Sigmoid colon (tissue), 7 donors: ENCODE results near the gene CACNA1G. TPM values are rescaled to one million over a fixed set of nuclear protein-coding genes. Genes with fewer than 3 reads are reported as not detected.

Experiments
- DNase-seq: peaks from one replicate; pipeline ENCODE4 v3.0.0-alpha.2; 2019
- H3K27ac ChIP-seq, 4 donors: fragments of 200-600 bp; sonication (generic); one replicate each; pipeline ENCODE4 v1.5.1; 2016 to 2019; ENCODE audit warnings: mild to moderate bottlenecking in 1 of 4
- H3K27me3 ChIP-seq, 3 donors: fragments of 200-600 bp; sonication (generic); one replicate each; pipeline ENCODE4 v1.5.1; 2019; ENCODE audit warnings: mild to moderate bottlenecking in 1 of 3
- H3K36me3 ChIP-seq, 4 donors: fragments of 200-600 bp; sonication (generic); one replicate each; pipeline ENCODE4 v1.5.1; 2016 to 2019
- H3K4me1 ChIP-seq, 4 donors: fragments of 200-600 bp; sonication (generic); one replicate each; pipeline ENCODE4 v1.5.1; 2017 to 2019
- H3K4me3 ChIP-seq, 4 donors: fragments of 200-600 bp; sonication (generic); one replicate each; pipeline ENCODE4 v1.5.1; 2017 to 2019; ENCODE audit warnings: mild to moderate bottlenecking in 2 of 4, moderate library complexity in 1 of 4
- H3K9me3 ChIP-seq, 4 donors: fragments of 200-600 bp in 3 of 4; sonication (generic) in 3 of 4; one replicate each; pipeline versions ENCODE4 v1.5.1 to v1.6.1; 2013 to 2019
- CTCF ChIP-seq, 4 experiments: fragments of 450-650 bp in 3 of 4; fragments of 200-600 bp in 1 of 4; IDR thresholded peaks; one replicate each; pipeline ENCODE4 v1.5.1; 2016 to 2019; ENCODE audit warnings: antibody characterized with exemption in 4 of 4, mild to moderate bottlenecking in 3 of 4, moderate library complexity in 2 of 4
- EP300 ChIP-seq, 4 donors: sonication (generic); formaldehyde crosslinking; IDR thresholded peaks; one replicate each; pipeline ENCODE4 v1.6.1; 2017; ENCODE audit warnings: antibody characterized with exemption in 4 of 4
- POLR2A ChIP-seq, 2 donors: fragments of 450-650 bp; IDR thresholded peaks; one replicate each; pipeline ENCODE4 v1.6.1; 2016; ENCODE audit warnings: antibody characterized with exemption in 2 of 2, mild to moderate bottlenecking in 2 of 2, moderate library complexity in 2 of 2
- POLR2AphosphoS5 ChIP-seq, 4 donors: sonication (generic); formaldehyde crosslinking; IDR thresholded peaks; one replicate each; pipeline ENCODE4 v1.6.1; 2017; ENCODE audit warnings: antibody characterized with exemption in 4 of 4
- WGBS, 2 donors: extraction: QIAGEN DNeasy Blood & Tissue Kit; methylation state at CpG; one replicate each; pipeline ENCODE4 v1.1.7; 2013; 5-methylcytosine and 5-hydroxymethylcytosine counted together
- intact Hi-C: fragments of 100-400 bp; cut with DNase I; formaldehyde crosslinking; loops from one replicate; pipeline ENCODE4 v1.15.1; 2023
- polyA plus RNA-seq, 3 donors: library from polyadenylated mRNA; stranded (reverse); fragments of 200-250 nt; gene quantifications; one replicate each; pipeline ENCODE4 v1.2.3, GENCODE V29; 2013
- total RNA-seq, 4 donors: library from RNA; depleted of rRNA; stranded (reverse); fragments of >200 nt; gene quantifications; one replicate each; pipeline ENCODE4 v1.1.0, GENCODE V29; 2016
- donor health status: healthy with polysubstance abuse.
- donor health status: Bipolar disorder and iron deficiency.
- donor health status: healthy.

CACNA1G gene
- total and polyA plus RNA-seq, 7 donors = under 0.01 to 1.4 (median 0.34) TPM; not detected in 1

- 93 to 95% methylated on average over 12 of the region's 12 CpGs for WGBS, 2 donors
- peaks cover 0 to 51% (median 14%) of the 10 kb centered on the region in 4 donors for H3K36me3 ChIP-seq
Observed at GRCh38 chr17:50551884-50552283, 8.6 kb upstream of the CACNA1G start.

GRCh38 chr17:50554201-50554600 is 6.3 kb upstream of the CACNA1G start:
- no peak for DNase-seq
- Histone ChIP-seq H3K9me3 (no peaks in the 10 kb centered on the region), H3K27me3 (peaks cover 4 to 14% (median 6%) of the 10 kb centered on the region in 3 donors), H3K4me3 (no peak overlapping the region), H3K36me3 (peaks cover 0 to 50% (median 10%) of the 10 kb centered on the region in 4 donors), H3K27ac (no peak overlapping the region), H3K4me1 (peaks cover 0 to 16% (median 11%) of the 10 kb centered on the region in 4 donors)
- intact Hi-C loops = no loop called here
- TF ChIP-seq EP300 (IDR thresholded peaks at IDR 0.05) = no peak
- no peak for TF ChIP-seq CTCF (IDR thresholded peaks at IDR 0.05)
- no peak for TF ChIP-seq POLR2A (IDR thresholded peaks at IDR 0.05)
- no peak for TF ChIP-seq POLR2AphosphoS5 (IDR thresholded peaks at IDR 0.05)
- WGBS, 2 donors = 93 to 94% methylated on average over 17 of the region's 17 CpGs

More at GRCh38 chr17:50551884-50552283, 8.6 kb upstream of the CACNA1G start:
- H3K4me3 ChIP-seq = no peak overlapping the region
- intact Hi-C loops = no loop called here
- H3K27me3 ChIP-seq = no peaks in the 10 kb centered on the region
- no peak for DNase-seq
- TF ChIP-seq EP300 (IDR thresholded peaks at IDR 0.05) (no peak), CTCF (IDR thresholded peaks at IDR 0.05) (no peak), POLR2A (IDR thresholded peaks at IDR 0.05) (no peak), POLR2AphosphoS5 (IDR thresholded peaks at IDR 0.05) (no peak)
- no peaks in the 10 kb centered on the region for H3K9me3 ChIP-seq
- peaks cover 0 to 22% (median 15%) of the 10 kb centered on the region in 4 donors for H3K4me1 ChIP-seq
- no peak overlapping the region for H3K27ac ChIP-seq

GRCh38 chr17:50556803-50557202 is 3.7 kb upstream of the CACNA1G start:
- WGBS, 2 donors = 70% methylated on average over 5 of the region's 5 CpGs
- intact Hi-C loops = no loop called here
- peaks cover 0 to 27% (median 10%) of the 10 kb centered on the region in 4 donors for H3K36me3 ChIP-seq
- DNase-seq = no peak
- no peak overlapping the region for H3K27ac ChIP-seq
- peaks cover 0 to 33% (median 32%) of the 10 kb centered on the region in 4 donors for H3K4me1 ChIP-seq
- H3K27me3 ChIP-seq = peaks cover 15 to 40% (median 31%) of the 10 kb centered on the region in 3 donors
- H3K9me3 ChIP-seq = no peaks in the 10 kb centered on the region
- no peak overlapping the region for H3K4me3 ChIP-seq
- TF ChIP-seq POLR2A (IDR thresholded peaks at IDR 0.05) (no peak), EP300 (IDR thresholded peaks at IDR 0.05) (no peak), CTCF (IDR thresholded peaks at IDR 0.05) (no peak), POLR2AphosphoS5 (IDR thresholded peaks at IDR 0.05) (no peak)

GRCh38 chr17:50557630-50558029 is 2.9 kb upstream of the CACNA1G start:
- Histone ChIP-seq H3K27ac (no peak overlapping the region), H3K4me3 (no peak overlapping the region), H3K9me3 (no peaks in the 10 kb centered on the region), H3K36me3 (peaks cover 0 to 23% (median 10%) of the 10 kb centered on the region in 4 donors), H3K27me3 (peaks cover 19 to 49% (median 38%) of the 10 kb centered on the region in 3 donors), H3K4me1 (peaks cover 0 to 39% (median 36%) of the 10 kb centered on the region in 4 donors)
- intact Hi-C loops = no loop called here
- 90 to 91% methylated on average over 4 of the region's 4 CpGs for WGBS, 2 donors
- no peak for TF ChIP-seq POLR2A (IDR thresholded peaks at IDR 0.05)
- no peak for TF ChIP-seq POLR2AphosphoS5 (IDR thresholded peaks at IDR 0.05)
- TF ChIP-seq EP300 (IDR thresholded peaks at IDR 0.05) = no peak
- no peak for TF ChIP-seq CTCF (IDR thresholded peaks at IDR 0.05)
- DNase-seq = no peak

GRCh38 chr17:50558091-50558490 is 2.4 kb upstream of the CACNA1G start:
- 82 to 85% methylated on average over 4 of the region's 4 CpGs for WGBS, 2 donors
- TF ChIP-seq POLR2A (IDR thresholded peaks at IDR 0.05) (no peak), POLR2AphosphoS5 (IDR thresholded peaks at IDR 0.05) (no peak), CTCF (IDR thresholded peaks at IDR 0.05) (no peak), EP300 (IDR thresholded peaks at IDR 0.05) (no peak)
- Histone ChIP-seq H3K4me1 (peaks cover 0 to 39% (median 36%) of the 10 kb centered on the region in 4 donors), H3K27ac (no peak overlapping the region), H3K36me3 (peaks cover 0 to 23% (median 10%) of the 10 kb centered on the region in 4 donors), H3K4me3 (no peak overlapping the region), H3K9me3 (no peaks in the 10 kb centered on the region), H3K27me3 (peaks cover 24 to 53% (median 42%) of the 10 kb centered on the region in 3 donors)
- intact Hi-C loops = no loop called here
- DNase-seq = no peak
